Ecto neural progenitor cell (in vitro differentiated cells): ENCODE data around the gene PAK1IP1.
"Not testable (repeated sequence)": the region's sequence is repeated elsewhere in the genome, so short reads cannot be mapped to it uniquely, and the experiment has no call there.

Experiments
- DNase-seq: peaks from one replicate; pipeline ENCODE4 v3.0.0-alpha.2; 2018; ENCODE audit warnings: low spot score

Gene PAK1IP1

GRCh38 chr6:10743515-10743914 is 48.7 kb downstream of the PAK1IP1 start:
- DNase-seq, result no peak

- no peak for DNase-seq
Observed at GRCh38 chr6:10745116-10745515, 50.3 kb downstream of the PAK1IP1 start.

- DNase-seq, result no peak
Observed at GRCh38 chr6:10746915-10747250, 52.1 kb downstream of the PAK1IP1 start.

DNA sequence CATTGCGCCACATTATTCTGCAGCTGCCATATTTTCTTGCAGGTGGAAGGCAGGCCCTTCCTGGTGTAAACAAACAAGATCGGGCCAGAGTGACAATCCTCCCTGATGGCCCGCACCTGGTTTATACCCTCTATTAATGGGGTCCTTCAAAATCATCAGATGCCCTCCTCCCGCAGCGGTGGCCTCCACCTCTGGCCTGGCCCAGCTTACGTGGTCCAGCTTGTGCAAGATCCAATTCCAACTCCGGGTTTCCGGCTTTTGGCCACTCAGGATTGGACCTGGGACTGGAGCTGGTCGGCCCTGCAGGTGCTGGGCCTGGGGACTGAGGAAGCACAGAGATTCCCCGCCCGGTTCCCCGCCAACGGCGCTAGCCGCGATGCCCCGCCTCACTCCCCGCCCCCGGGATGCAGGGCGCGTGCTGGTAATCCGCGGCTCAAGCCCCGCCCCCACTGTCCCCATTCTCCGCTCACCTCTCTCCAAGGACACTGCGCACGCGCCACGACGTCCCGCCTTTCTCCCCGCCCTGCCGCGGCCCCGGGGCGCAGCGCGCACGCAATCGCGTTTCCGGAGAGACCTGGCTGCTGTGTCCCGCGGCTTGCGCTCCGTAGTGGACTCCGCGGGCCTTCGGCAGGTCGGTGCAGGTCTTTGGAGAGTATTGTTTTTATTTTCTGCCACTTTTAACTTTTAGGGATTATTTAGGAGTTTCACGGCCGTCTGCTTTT is 52.6 kb downstream of the PAK1IP1 start, which contains the start of gene TMEM14B:
TSS of gene TMEM14B (plus strand) at position 555 of the 722 bp plus-strand sequence. CDS start 1,441 bp downstream, outside the sequence.
- peak; percentile 100 for DNase-seq

DNA sequence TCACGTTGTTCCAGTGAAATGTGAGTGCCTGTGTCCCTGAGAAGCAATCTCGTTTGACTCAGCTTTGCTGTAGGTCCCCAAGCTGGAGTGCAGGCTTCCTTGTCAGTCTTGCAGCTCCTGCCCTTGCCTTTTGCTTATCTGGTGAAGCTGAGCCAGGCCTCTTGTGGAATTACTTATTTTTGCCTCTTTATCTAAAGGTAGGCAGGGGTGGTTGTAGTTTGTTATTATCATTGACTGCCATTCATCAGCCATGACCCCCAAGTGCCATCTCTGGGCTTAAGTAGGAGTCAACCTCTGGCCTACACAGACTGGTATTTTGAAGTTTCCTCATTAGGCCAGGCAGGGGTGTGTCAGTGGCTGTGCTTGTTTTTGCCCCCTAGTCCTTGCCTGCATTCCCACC is 55.0 kb downstream of the PAK1IP1 start:
- no peak for DNase-seq

- not testable (repeated sequence) for DNase-seq
Observed at GRCh38 chr6:10750568-10750967, 55.8 kb downstream of the PAK1IP1 start.

- DNase-seq, result not testable (repeated sequence)
Observed at GRCh38 chr6:10751757-10752156, 57.0 kb downstream of the PAK1IP1 start.

DNA sequence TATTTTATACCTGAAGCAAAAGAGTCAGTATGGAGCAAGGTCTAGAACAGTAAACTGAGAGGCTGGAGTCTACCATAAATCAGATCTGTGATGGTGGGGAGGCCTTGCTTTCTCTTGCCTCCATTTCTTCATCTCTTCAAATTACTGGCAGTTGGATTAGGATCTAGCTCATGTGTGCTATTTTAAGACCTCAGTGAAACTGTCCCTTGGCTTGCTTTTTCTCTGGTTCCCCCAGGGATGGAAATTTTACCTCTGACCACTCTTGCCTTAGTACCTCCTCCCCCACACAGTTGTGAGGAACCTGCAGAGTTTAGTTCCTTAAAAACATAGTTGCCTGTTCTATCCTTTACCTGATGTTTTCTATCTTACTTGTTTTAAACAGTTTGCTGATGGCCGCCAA is 61.3 kb downstream of the PAK1IP1 start:
- no peak for DNase-seq
